Myocyte (in vitro differentiated cells): ENCODE data around the gene COL1A1. TPM values are rescaled to one million over a fixed set of nuclear protein-coding genes. Genes with fewer than 3 reads are reported as not detected.

ENCODE experiments used
- DNase-seq: peaks from one replicate; pipeline ENCODE4 v3.0.0-alpha.2; 2012; ENCODE audit warnings: low read depth
- total RNA-seq: library from RNA; depleted of rRNA; stranded (reverse); fragments of >200 nt; gene quantifications from 2 replicates; pipeline ENCODE4 v1.2.3, GENCODE V29; 2014

The COL1A1 gene
- total RNA-seq, 1 donor from 2014 or later, result 604 TPM

DNA sequence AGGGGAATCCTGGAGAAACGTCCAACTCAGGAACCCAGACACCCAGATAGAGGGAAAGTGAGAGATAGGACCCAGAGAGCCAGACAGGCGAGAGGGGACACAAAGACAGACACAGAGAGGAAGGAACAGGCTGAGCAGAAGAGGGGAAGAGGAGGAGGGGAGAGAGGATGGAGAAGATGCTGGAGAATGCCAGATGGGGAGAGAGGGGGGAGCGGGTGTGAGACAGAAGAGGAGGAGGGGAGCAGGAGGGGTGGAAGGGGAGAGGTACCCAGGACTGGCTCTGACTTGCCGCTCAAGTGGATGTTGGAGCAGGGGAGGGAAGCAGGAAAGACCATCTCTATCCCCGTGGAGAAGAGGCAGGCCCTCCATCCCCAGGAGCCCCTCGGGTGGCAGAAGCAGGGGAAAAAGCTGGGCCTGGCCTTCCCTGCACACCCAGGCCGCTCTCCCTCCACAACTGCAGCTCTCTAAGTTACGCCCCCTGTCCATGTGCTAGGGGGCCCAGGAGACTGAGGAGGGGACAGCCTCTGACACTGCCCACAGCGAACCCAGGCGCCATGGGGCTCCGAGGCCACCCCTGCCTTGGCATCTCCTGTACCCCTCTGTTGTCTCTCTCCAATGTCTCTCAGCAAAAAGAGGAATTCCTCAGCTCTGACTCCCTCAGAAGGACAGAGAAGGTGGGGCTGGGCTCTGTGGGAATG, 55.8 kb downstream of the COL1A1 start:
- no peak for DNase-seq

DNA sequence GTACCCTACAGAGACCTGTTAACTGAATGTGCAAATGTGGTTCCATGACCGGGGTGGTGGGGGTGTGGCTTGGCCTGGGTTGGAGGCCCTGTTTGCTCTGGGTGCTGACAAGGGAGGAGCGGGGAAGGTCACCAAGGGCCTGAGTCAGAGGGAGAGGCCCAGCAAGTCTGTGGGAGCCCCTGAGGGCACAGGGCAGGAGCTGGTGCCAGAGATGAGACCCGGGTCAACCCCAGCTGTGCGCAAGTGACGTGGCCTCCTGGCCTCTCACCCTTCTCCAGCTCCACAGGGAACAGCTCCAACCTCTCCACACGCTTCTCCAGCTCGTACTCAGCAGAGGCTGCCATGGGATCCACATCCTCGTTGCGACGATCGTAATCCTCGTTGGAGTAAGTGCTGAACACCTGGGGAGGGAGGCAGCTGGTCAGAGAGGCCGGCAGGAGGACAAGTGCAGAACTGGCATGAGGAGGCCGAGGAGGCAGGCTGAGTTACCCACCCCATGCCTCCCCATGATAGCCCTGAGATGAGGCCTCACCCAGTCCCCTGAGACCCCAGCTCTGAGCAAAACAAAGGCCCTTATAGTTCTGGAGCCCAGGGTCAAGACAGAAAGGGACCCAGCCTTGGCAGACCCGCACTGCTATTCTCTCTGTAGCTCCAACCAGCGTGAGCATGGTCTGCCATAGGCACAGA, 56.4 kb downstream of the COL1A1 start:
- no peak for DNase-seq

DNA sequence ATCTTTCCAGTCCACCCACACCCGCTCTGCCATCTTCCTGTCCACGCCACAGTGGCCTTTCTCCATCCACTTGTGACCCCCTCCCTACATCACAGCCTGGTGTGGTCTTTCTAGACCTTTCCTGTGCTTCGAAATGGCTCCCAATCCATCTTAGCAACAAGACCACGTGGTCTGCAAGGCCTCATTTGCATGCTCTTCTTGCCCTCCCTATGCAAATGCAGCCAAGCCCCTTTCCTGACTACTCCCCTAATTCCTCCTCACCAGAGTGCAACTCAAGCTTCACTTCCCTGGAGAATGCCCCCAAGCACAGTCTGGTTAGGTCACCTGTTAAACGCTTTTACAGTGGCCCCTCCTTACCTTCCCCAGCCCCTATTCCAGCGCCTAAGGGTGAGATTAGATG, 57.1 kb downstream of the COL1A1 start:
- DNase-seq, result no peak

DNA sequence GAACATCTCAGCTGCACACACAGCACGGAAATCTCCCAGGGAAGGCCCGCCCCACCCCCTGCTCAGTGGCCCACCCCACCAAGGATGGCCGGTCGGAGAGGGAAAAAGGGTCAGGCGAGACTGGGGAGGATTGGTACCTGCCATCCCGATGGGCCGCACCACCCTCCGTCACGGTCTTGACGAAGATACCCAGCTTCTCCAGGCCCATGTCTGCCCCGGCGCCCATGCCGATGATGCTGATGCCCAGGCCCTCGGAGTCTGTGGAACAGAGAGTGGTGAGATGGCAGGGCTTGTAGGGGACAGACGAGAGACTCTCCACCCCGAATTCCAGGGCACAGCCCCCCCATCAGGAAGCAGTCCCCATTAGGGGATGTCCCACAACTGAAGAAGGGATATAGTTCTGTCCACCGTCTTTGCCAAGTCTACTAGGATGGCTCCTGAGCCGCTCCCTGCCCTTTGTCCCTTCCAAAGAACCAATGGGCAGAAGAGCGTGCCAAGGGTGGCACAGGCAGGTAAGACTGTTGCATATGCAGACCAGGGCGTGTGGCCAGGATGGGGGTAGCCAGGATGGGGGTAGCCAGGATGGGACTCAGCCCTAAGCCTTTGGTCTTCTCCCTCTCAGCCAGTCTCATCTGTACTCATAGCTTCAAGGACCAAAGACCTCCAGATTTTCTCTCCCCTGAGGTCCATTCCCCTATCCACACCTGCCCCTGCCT, 57.8 kb downstream of the COL1A1 start:
- DNase-seq, result no peak

DNA sequence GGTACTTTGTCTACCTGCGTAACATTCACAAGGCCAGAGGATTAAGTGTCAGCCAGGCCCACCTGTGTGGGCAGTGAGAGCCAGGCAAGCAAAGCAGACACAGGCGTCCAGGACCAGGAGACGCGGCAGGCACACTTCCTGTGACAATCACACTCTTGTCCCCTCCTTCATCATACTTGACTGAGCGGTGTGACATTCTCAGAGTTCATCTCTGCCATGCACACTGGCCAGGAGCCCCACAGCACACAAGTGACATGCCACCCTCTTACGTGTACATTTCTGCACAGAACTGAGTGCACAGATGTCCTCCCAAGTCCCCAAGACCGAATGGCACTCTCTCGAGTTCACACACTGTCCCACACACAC, 59.7 kb downstream of the COL1A1 start:
- no peak for DNase-seq

DNA sequence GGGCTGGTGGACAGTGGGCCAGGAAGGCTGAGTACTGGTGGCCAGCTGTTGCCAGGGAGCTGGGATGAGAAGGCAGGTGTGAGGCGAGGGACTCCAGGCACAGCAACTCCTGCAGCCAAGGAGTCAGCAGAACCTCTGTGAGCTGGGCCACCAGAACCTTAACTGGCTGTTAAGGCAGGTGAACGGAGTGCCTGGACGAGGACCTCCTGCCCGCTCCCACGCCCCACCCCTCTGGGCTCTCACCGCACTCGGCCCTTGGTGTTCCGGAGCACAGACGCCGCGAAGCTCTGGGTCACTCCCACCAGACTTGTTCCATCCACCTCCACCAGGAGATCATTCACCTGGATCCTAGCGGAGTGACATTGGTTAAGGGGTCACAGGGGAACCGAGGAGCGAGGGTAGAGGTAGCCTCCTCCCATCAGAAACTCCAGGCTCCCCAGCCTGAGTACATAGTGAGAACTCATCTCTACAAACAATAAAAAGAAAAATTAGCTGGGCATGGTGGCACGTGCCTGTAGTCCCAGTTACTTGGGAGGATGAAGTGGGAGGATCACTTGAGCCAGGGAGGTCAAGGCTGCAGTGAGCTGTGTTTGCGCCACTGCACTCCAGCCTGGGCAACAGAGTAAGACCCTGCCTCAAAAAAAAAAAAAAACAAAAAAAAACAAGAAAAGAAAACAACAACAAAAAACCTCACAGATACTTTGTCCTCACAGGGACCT, 60.2 kb downstream of the COL1A1 start:
- DNase-seq, result no peak

DNA sequence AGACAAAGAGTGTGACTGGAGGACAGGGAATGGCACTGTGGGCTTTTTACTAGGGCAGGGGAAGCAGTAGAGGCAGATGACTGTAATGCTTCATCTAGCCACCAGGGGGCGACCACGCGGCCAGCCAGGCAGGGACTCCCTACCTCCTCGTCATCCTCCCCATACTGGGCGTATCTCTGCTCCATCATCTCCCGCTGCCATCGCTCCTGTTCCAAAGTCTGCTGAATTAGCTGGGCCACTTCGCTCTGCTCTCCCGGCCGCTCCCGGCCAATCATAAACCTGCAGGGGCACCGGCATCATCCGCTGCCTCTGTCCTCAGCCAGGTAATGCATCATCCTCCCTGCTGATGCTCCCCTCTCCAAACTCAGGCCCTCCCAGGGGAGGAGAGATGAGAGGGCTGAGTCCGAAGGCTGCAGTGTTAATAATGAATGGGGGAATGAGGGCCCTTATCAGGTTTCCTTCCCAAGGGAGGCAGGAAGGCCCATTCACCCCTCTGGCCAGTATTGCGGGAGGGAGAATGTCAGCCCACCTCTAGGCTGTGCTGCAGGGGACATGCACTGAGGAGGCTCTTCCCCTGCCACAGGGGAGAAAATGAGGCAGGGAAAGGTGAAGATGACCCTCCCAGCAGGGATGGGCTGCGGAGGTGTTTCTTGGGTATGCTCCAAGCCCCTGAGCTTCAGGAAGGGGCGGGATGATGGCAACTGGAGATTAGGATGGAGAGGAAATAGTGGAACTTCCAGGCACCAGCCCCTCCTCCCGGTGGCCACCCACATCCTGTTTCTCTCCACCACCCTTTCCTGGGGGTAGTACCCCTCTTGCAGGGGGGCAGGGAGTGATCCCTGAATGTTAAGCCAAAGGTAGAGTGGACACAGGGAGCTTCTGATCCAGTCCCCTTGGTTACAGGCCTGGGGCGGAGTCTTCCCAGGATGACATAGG, 61.2 kb downstream of the COL1A1 start:
- DNase-seq, result peak; percentile 63

DNA sequence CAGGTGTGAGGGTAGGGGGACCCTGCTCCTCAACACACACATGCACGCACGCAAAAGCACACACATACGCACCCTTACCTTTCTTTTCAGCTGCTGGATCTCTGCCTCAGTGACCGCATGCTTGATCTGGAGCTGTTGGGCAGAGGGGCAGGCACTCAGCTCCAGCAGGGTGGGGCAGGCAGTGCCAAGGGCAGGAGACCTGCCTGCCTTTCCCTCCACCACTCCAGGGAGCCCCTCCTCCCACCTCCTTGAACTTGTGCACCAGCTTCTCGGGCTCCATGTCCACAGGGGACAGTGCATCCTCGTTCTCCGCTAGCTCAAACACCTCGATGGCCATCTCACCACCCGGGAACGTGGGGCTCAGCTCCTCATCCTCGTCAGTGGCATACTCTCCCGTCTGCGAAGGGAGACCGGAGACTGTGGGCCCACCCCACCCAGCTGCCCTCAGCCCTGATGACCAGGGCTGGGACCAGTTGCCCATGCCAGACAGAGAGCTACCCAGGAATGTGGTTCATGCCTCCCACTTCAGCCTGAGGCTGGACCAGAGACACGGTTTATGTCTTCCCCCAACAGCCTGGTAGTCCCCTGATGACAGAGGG, 62.1 kb downstream of the COL1A1 start:
- DNase-seq, result no peak

DNA sequence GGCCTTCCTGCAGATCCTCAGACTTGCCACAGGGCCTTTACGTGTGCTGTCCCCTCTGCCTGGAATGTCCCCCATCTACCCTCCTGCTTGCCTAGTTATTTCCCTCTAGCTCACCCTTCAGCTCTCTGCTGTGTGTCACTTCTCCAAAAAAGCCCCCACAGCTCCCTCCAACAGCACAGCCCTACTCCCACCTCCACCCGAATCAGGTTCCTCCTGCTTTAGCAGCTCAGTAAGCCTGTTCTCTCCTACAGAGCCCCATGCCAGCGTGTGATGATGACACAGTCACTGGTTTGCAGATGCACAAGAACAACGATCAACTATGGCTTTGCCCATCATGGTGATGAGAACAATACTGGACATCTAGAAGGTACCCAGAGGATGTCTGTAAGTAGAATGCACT, 64.4 kb downstream of the COL1A1 start:
- DNase-seq, result no peak

DNA sequence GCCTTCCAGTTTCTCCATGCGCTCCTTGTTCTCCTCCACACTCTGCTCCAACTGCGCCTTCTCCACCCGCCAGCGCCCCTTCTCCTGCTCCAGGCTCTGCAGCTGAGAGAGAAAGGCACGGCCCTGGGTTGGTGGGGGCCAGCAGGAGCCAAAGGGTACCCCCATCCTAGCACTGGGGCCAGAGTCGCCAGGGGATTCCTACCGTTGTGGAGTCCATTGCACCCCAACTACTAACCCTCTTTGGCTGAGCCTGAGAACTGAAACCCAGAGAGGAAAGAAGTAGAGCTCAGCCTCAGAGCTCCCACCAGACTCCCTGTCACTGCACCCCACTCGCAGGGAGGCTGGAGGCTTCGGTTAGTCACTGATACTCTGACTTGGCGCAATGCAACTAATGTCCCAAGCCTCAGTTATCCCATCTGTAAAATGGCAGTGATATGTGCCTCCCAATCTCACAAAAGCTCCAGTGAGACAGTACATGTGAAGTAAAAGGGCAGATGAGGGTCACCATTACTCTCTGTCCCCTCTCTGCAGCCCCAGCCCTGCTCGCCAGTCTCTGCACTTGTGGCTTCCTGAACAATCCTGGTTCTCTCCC, 65.2 kb downstream of the COL1A1 start:
- DNase-seq, result no peak

DNA sequence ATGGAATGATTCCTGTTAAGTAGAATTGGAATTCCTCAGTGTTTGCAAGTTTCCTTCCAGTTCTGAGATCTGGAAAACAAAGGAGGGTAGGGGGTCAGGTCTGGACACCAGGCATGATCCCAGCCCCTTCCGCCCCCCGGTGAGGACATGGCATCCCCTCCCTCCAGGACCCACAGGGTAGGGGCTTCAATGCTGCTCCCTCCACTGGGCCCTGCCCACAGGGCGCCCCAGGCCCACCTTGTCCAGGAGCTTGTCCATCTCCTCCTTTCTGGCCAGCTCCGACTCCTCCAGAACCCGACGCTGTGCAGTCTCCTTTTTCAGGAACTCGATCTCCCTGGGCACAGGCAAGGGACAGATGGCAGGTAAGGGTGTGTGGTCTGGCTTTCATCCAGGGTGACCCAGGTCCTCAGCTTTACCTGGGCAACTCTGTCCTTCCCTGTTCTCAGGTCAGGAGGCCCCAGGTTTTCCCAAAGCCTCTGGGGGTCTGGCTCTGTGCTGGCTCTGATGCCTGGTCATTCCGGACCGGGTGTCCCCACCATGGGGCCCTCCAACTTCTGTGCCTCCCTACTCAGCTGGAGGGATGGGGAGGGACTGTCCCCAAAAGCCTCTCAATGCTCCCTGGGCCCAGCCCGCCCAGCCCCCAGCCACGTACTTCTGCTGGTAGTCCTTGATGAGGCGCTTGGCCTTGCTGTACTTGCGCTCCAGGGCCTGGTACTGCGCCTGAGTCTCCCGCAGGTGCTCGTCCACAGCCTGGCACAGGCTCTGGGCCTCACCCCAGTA, 65.9 kb downstream of the COL1A1 start:
- DNase-seq, result no peak

DNA sequence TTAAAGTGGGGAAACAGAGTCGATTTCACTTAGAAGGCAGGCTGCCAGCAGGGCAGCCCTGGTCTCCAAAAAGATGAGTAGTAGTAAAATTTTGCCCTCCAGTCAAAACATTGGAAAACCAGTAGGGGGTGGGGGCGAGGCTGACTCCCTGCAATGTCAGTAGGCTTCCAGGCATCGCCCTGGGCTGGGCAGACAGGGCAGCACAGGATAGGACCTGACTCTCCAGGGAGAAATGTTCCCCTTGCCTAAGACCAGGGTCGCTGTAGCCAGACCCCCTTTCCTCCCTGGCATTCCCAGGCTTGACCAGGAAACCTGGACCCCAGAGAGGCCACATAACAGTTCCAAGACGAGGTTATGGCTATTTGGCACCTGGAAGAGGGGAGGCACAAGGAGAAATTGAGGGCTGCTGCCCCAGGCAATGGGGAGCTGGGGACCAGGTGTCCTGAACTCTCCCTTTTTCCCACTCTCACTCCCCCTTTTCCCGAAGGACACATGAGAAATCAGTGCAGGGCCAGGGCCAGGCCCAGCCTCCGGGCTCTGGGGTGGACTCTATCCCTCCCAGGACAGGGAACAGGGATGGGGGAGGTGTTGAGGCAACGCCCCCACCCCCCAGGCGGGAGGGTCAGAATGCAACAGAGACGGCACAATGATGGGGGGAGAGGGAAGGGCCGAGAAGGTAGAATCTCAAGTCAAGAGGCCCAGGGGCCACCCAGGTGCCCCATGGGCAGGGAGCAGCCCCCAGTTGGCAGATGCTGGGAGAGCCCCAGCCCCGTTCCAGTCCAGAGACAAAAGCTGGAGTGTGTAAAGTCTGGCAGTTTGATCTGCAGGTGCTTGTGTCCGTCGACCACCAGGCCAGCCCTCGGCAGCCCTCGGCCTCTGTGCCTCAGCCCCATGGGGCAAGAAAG, 67.0 kb downstream of the COL1A1 start:
- no peak for DNase-seq

DNA sequence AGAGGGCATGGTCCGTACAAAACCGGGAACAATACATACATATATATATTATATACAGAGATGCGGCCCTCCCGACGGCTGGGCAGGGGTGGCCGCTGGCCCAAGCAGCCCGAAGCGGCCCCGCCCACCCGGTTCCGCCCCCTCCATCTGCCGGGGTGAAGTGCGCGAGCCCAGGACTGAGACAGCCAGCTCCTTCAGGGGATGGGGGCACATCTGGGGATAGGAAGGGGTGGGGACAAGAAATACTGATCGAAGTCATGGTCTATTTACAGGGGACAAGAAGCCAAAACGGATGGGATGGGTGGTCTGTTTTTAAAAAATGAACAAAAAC, 67.7 kb downstream of the COL1A1 start:
- DNase-seq, result no peak

Other genes starting within 250 kb of the COL1A1 start
- gene DLX4, start 232.4 kb downstream of the COL1A1 start, total RNA-seq, result not detected in 2 replicates
- 0.13 and 1.1 TPM in 2 replicates for gene DLX3, start 206.4 kb downstream of the COL1A1 start, total RNA-seq
- gene ITGA3, start 145.5 kb downstream of the COL1A1 start, total RNA-seq, result 264 and 289 TPM in 2 replicates
- gene PDK2, start 106.3 kb downstream of the COL1A1 start, total RNA-seq, result 54.4 and 61.1 TPM in 2 replicates
- gene SAMD14, start 71.5 kb downstream of the COL1A1 start, total RNA-seq, result 0.24 and 0.47 TPM in 2 replicates
- gene PPP1R9B, start 51.0 kb downstream of the COL1A1 start, total RNA-seq, result 40.5 and 44.2 TPM in 2 replicates
- 428 and 447 TPM in 2 replicates for gene SGCA, start 35.6 kb downstream of the COL1A1 start, total RNA-seq
- not detected in 2 replicates for gene TMEM92, start 72.8 kb upstream of the COL1A1 start, total RNA-seq
- gene XYLT2, start 144.5 kb upstream of the COL1A1 start, total RNA-seq, result 21.4 and 26.0 TPM in 2 replicates
- gene MRPL27, start 171.6 kb upstream of the COL1A1 start, total RNA-seq, result 51.6 and 63.9 TPM in 2 replicates
- gene EME1, start 171.6 kb upstream of the COL1A1 start, total RNA-seq, result 0.62 and 0.68 TPM in 2 replicates
- gene LRRC59, start 195.9 kb upstream of the COL1A1 start, total RNA-seq, result 64.2 and 94.5 TPM in 2 replicates
- 20.8 and 29.9 TPM in 2 replicates for gene ACSF2, start 224.6 kb upstream of the COL1A1 start, total RNA-seq